Body of pancreas (tissue), 4 donors: ENCODE results near the gene MAP1B.

Experiments used
- CTCF ChIP-seq, 7 experiments: fragments of 450-650 bp in 4 of 7; fragments of 200-600 bp in 3 of 7; sonication (generic) in 3 of 7; IDR thresholded peaks; one replicate each; pipeline ENCODE4 v1.5.1; 2016 to 2019; ENCODE audit warnings: antibody characterized with exemption in 7 of 7
- POLR2A ChIP-seq, 3 donors: fragments of 450-650 bp; IDR thresholded peaks; one replicate each; pipeline ENCODE4 v1.6.1; 2016; ENCODE audit warnings: antibody characterized with exemption in 3 of 3, mild to moderate bottlenecking in 2 of 3

GRCh38 chr5:72138943-72139521 lies 31.8 kb downstream of the MAP1B start:
- no peak for TF ChIP-seq POLR2A (IDR thresholded peaks at IDR 0.05)
- no peak for TF ChIP-seq CTCF (IDR thresholded peaks at IDR 0.05)
